KOPT-K1 (cell line): ENCODE measurements around the gene KRTAP10-3.

ENCODE experiments used
- H3K27ac ChIP-seq: fragments of 200-600 bp; sonication (generic); 2 replicates; pipeline ENCODE4 v1.5.1; 2016; ENCODE audit warnings: antibody characterized with exemption, mild to moderate bottlenecking, low read depth, low read length; ENCODE audit not compliant: poor library complexity, severe bottlenecking
- H3K36me3 ChIP-seq: fragments of 200-600 bp; sonication (generic); 2 replicates; pipeline ENCODE4 v1.5.1; 2017; ENCODE audit warnings: antibody characterized with exemption, mild to moderate bottlenecking, low read length, moderate library complexity; ENCODE audit not compliant: insufficient read depth
- H3K9me3 ChIP-seq: fragments of 200-600 bp; sonication (generic); 2 replicates; pipeline ENCODE4 v1.5.1; 2017; ENCODE audit warnings: antibody characterized with exemption, low read length, mild to moderate bottlenecking; ENCODE audit not compliant: insufficient read depth, poor library complexity, severe bottlenecking

KRTAP10-3 gene

GRCh38 chr21:44533121-44533890 is 25.3 kb downstream of the KRTAP10-3 start:
- no peaks in the 10 kb centered on the region for H3K36me3 ChIP-seq
- no peaks in the 10 kb centered on the region for H3K9me3 ChIP-seq
- no peak overlapping the region for H3K27ac ChIP-seq

DNA sequence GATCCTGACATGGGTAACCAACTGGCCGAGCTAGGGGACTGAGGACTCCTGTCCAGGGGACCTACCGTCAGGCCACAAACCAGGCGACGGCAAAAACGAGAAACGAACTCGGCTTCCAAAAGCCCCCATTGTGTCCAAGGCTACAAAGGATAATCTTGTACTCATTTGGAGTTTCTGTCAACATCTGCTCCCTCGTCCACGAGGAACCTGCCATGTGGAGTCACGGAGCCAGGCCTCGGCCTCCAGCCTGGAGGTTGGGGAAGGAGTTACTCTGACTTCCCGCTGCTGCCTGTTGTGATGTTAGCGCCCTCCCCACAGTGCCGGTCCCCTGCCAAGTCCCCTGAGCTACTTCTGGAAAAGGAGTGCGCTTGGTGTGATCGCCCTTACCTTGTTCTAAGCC is 25.9 kb downstream of the KRTAP10-3 start:
- Histone ChIP-seq H3K27ac (no peak overlapping the region), H3K36me3 (no peaks in the 10 kb centered on the region), H3K9me3 (no peaks in the 10 kb centered on the region)

GRCh38 chr21:44531606-44532564 is 26.7 kb downstream of the KRTAP10-3 start:
- no peak overlapping the region for H3K27ac ChIP-seq
- no peaks in the 10 kb centered on the region for H3K9me3 ChIP-seq
- H3K36me3 ChIP-seq, result no peaks in the 10 kb centered on the region

- Histone ChIP-seq H3K27ac (no peak overlapping the region), H3K9me3 (no peaks in the 10 kb centered on the region), H3K36me3 (no peaks in the 10 kb centered on the region)
Observed at GRCh38 chr21:44530903-44531605, 27.5 kb downstream of the KRTAP10-3 start.

- Histone ChIP-seq H3K27ac (no peak overlapping the region), H3K36me3 (no peaks in the 10 kb centered on the region), H3K9me3 (no peaks in the 10 kb centered on the region)
Observed at GRCh38 chr21:44530221-44530902, 28.2 kb downstream of the KRTAP10-3 start.

- Histone ChIP-seq H3K27ac (no peak overlapping the region), H3K9me3 (no peaks in the 10 kb centered on the region), H3K36me3 (no peaks in the 10 kb centered on the region)
Observed at GRCh38 chr21:44529503-44530125, 29.0 kb downstream of the KRTAP10-3 start.

GRCh38 chr21:44529011-44529421 is 29.6 kb downstream of the KRTAP10-3 start:
- H3K9me3 ChIP-seq, result no peaks in the 10 kb centered on the region

GRCh38 chr21:44528634-44528995 is 30.0 kb downstream of the KRTAP10-3 start:
- Histone ChIP-seq H3K9me3 (no peaks in the 10 kb centered on the region), H3K36me3 (no peaks in the 10 kb centered on the region), H3K27ac (no peak overlapping the region)

More at GRCh38 chr21:44529011-44529421, 29.6 kb downstream of the KRTAP10-3 start:
- Histone ChIP-seq H3K27ac (no peak overlapping the region), H3K36me3 (no peaks in the 10 kb centered on the region)

DNA sequence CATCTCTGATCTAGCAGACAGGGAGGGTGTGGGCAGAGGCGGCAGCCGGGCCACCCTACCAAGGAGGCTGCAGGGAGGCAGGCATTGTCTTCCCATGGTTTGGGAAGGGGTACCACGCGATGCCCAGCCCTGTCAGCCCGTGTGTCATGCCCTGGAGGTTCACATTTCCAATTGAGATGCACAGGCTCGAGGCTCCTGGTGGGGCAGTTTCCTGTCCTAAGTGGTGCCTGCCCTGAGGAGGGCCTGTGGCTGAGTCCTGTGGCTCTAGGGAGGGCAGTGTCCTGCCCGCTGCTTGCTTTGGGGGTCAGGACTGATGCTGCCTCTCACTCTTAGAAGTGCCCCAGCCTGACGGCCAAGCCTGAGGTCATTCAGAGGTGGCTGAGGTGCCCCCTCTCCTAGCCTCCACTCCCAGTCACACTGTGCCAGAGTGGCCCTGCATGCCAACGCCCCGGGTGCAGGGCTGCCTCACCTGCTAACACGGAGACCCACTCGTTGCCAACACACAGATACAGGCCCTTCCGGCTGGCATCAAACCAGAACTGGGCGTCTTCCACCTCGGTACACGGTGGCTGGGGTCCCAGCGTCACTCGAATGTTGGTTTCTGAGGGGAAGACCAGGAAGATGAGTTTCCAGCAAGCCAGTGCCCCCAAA is 30.5 kb downstream of the KRTAP10-3 start:
- H3K9me3 ChIP-seq, result no peaks in the 10 kb centered on the region
- no peaks in the 10 kb centered on the region for H3K36me3 ChIP-seq
- H3K27ac ChIP-seq, result no peak overlapping the region

GRCh38 chr21:44527156-44527982 is 31.2 kb downstream of the KRTAP10-3 start:
- no peaks in the 10 kb centered on the region for H3K9me3 ChIP-seq
- no peak overlapping the region for H3K27ac ChIP-seq
- H3K36me3 ChIP-seq, result no peaks in the 10 kb centered on the region

GRCh38 chr21:44526096-44526997 is 32.2 kb downstream of the KRTAP10-3 start:
- H3K27ac ChIP-seq, result no peak overlapping the region
- no peaks in the 10 kb centered on the region for H3K9me3 ChIP-seq
- H3K36me3 ChIP-seq, result no peaks in the 10 kb centered on the region

- Histone ChIP-seq H3K9me3 (no peaks in the 10 kb centered on the region), H3K27ac (no peak overlapping the region), H3K36me3 (no peaks in the 10 kb centered on the region)
Observed at GRCh38 chr21:44525391-44526095, 33.1 kb downstream of the KRTAP10-3 start.
